OCI-LY3 (cell line): ENCODE data around the gene TF.

ENCODE experiments used
- CTCF ChIP-seq: fragments of 200-600, 300-600 bp; sonication (generic); IDR thresholded peaks from 2 replicates; pipeline ENCODE4 v1.5.1; 2014; ENCODE audit warnings: antibody characterized with exemption, low read length, low read depth
- EZH2phosphoT487 ChIP-seq: fragments of 200-600 bp; shearing (Covaris generic); IDR thresholded peaks from 2 replicates; pipeline ENCODE4 v1.6.1; 2018; ENCODE audit warnings: antibody characterized with exemption, mixed run types, low read depth

DNA sequence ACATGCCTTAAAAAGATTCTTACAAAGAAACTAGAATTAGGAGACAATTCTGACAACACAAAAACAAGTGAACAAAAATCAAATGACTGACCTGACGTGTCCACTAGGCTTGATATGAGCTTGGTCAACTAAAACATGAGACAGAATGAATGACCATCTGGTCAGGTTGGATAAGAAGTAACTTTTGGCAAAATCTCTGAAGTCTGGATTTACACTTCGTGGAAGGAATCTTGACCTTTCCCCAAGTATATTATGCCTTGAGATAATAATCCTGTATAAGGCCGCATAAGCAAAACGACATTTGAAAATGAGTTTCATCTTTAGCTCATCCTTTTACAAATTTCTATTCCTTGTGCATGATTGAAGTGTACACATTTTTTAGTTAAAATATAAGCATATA, 1.1 kb upstream of the TF start:
- TF ChIP-seq CTCF, result no peak
- no peak for TF ChIP-seq EZH2phosphoT487
